Astrocyte (in vitro differentiated cells and primary cell): ENCODE measurements around the gene INO80B. TPM values are rescaled to one million over a fixed set of nuclear protein-coding genes. Genes with fewer than 3 reads are reported as not detected.
A peak's percentile ranks its signal among the peaks of the same experiment; 100 is the strongest.

Source experiments
- DNase-seq: peaks from one replicate; pipeline ENCODE4 v3.0.0-alpha.2; 2010; ENCODE audit warnings: low read depth
- FAIRE-seq: peaks from 2 replicates; lab custom pipeline; 2011; peaks lifted over from hg19 to GRCh38; lab: Jason Lieb, UNC
- H2AFZ ChIP-seq: 2 replicates; pipeline ENCODE4 v1.6.0; 2012; ENCODE audit warnings: low read depth, low read length, inconsistent platforms
- H3K27ac ChIP-seq: 2 replicates; pipeline ENCODE4 v1.5.1; 2011; ENCODE audit warnings: low read depth, low read length, inconsistent platforms
- H3K27me3 ChIP-seq: 2 replicates; pipeline ENCODE4 v1.6.0; 2011; ENCODE audit warnings: low read length, inconsistent platforms; ENCODE audit not compliant: insufficient read depth
- H3K36me3 ChIP-seq: 2 replicates; pipeline ENCODE4 v1.5.1; 2011; ENCODE audit warnings: low read length, inconsistent platforms; ENCODE audit not compliant: insufficient read depth
- H3K4me1 ChIP-seq: 2 replicates; pipeline ENCODE4 v1.5.1; 2011; ENCODE audit warnings: low read length, inconsistent platforms; ENCODE audit not compliant: insufficient read depth
- H3K4me2 ChIP-seq: 2 replicates; pipeline ENCODE4 v1.6.0; 2012; ENCODE audit warnings: low read length, inconsistent platforms
- H3K4me3 ChIP-seq: 2 replicates; pipeline ENCODE4 v1.5.1; 2011; ENCODE audit warnings: low read depth, mild to moderate bottlenecking, low read length, inconsistent platforms; ENCODE audit not compliant: insufficient read depth
- H3K79me2 ChIP-seq: 2 replicates; pipeline ENCODE4 v1.6.0; 2012; ENCODE audit warnings: mild to moderate bottlenecking, low read length, inconsistent platforms; ENCODE audit not compliant: insufficient read depth
- H3K9ac ChIP-seq: 2 replicates; pipeline ENCODE4 v1.6.0; 2012; ENCODE audit warnings: mild to moderate bottlenecking, low read length, inconsistent platforms
- H3K9me3 ChIP-seq: 2 replicates; pipeline ENCODE4 v1.5.1; 2012; ENCODE audit warnings: low read depth, mild to moderate bottlenecking, low read length, inconsistent platforms; ENCODE audit not compliant: insufficient read depth
- H4K20me1 ChIP-seq: 2 replicates; pipeline ENCODE4 v1.6.0; 2012; ENCODE audit warnings: low read length, inconsistent platforms; ENCODE audit not compliant: insufficient read depth
- H3K27ac Mint-ChIP-seq: one replicate; pipeline ENCODE4 v1.8.0; 2021; ENCODE audit warnings: mild to moderate bottlenecking, mixed read lengths; ENCODE audit not compliant: unreplicated experiment
- H3K27me3 Mint-ChIP-seq: one replicate; pipeline ENCODE4 v1.8.0; 2021; ENCODE audit warnings: low read depth, mixed read lengths; ENCODE audit not compliant: unreplicated experiment
- H3K36me3 Mint-ChIP-seq: one replicate; pipeline ENCODE4 v1.8.0; 2021; ENCODE audit warnings: low read depth, mixed read lengths; ENCODE audit not compliant: unreplicated experiment
- H3K4me1 Mint-ChIP-seq: one replicate; pipeline ENCODE4 v1.8.0; 2021; ENCODE audit warnings: low read depth, mixed read lengths; ENCODE audit not compliant: unreplicated experiment
- H3K4me3 Mint-ChIP-seq: one replicate; pipeline ENCODE4 v1.8.0; 2021; ENCODE audit warnings: mild to moderate bottlenecking, moderate library complexity, mixed read lengths; ENCODE audit not compliant: unreplicated experiment
- H3K9me3 Mint-ChIP-seq: one replicate; pipeline ENCODE4 v1.8.0; 2021; ENCODE audit warnings: mild to moderate bottlenecking, mixed read lengths; ENCODE audit not compliant: unreplicated experiment
- CTCF ChIP-seq: IDR thresholded peaks from 2 replicates; pipeline ENCODE4 v1.5.1; 2011; ENCODE audit warnings: low read depth, mild to moderate bottlenecking, inconsistent platforms, low read length, moderate library complexity; ENCODE audit not compliant: insufficient read depth
- EZH2 ChIP-seq: IDR thresholded peaks from 2 replicates; pipeline ENCODE4 v1.6.1; 2012; ENCODE audit warnings: mild to moderate bottlenecking, low read length, inconsistent platforms; ENCODE audit not compliant: insufficient read depth
- total RNA-seq: library from RNA; stranded (reverse); gene quantifications from 2 replicates; pipeline ENCODE4 v1.2.1, GENCODE V29; 2021

Gene INO80B
- total RNA-seq, 1 donor from 2014 or later, result 19.2 TPM

GRCh38 chr2:74413001-74413698 lies 41.7 kb upstream of the INO80B start:
- Mint-ChIP-seq H3K27me3 (peaks cover 26% of the 10 kb centered on the region), H3K4me1 (peaks cover 3% of the 10 kb centered on the region), H3K36me3 (no peaks in the 10 kb centered on the region), H3K9me3 (peaks cover 2% of the 10 kb centered on the region), H3K27ac (no peak overlapping the region), H3K4me3 (no peak overlapping the region)
- Histone ChIP-seq H3K4me2 (no peak overlapping the region), H4K20me1 (no peaks in the 10 kb centered on the region), H3K36me3 (no peaks in the 10 kb centered on the region), H3K4me1 (peaks cover 14% of the 10 kb centered on the region), H3K27ac (no peak overlapping the region), H3K27me3 (peaks cover 8% of the 10 kb centered on the region), H3K9me3 (no peaks in the 10 kb centered on the region), H3K79me2 (no peaks in the 10 kb centered on the region), H3K4me3 (no peak overlapping the region), H3K9ac (no peak overlapping the region), H2AFZ (no peak overlapping the region)
- FAIRE-seq (no peak), DNase-seq (no peak)
- TF ChIP-seq CTCF (no peak), EZH2 (no peak)

DNA sequence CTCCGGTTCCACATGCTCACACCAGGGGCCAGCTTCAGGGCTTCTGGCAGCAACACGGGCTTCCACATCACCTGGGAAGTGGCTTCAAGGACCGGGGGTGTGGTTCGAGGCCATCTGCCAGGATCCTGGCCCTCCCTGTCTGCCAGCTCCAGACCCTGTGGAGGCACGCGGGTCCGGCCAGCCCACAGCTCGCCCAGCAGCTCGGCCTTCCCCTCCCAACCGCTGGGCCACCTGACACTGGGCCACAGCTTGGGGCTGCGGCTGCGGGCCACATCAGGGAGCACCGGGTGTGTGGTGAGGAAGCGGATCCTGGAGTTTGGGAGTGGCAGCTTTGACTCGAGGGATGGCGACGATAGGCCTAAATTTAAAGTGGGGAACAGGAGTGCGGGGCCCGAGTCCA lies 40.4 kb upstream of the INO80B start:
- DNase-seq (no peak), FAIRE-seq (no peak)
- H3K9me3 ChIP-seq, result no peaks in the 10 kb centered on the region
- peaks cover 8% of the 10 kb centered on the region for H3K27me3 ChIP-seq
- H3K27ac ChIP-seq, result no peak overlapping the region
- no peaks in the 10 kb centered on the region for H3K36me3 ChIP-seq
- peak overlapping the region; percentile 38 for H3K4me3 ChIP-seq
- H3K4me1 ChIP-seq, result peaks cover 14% of the 10 kb centered on the region
- peak overlapping the region; percentile 87 for H2AFZ ChIP-seq
- peak overlapping the region; percentile 78 for H3K4me2 ChIP-seq
- no peak overlapping the region for H3K9ac ChIP-seq
- TF ChIP-seq CTCF, result no peak
- no peak for TF ChIP-seq EZH2
- Mint-ChIP-seq H3K4me1 (peaks cover 3% of the 10 kb centered on the region), H3K36me3 (no peaks in the 10 kb centered on the region), H3K9me3 (no peaks in the 10 kb centered on the region), H3K27ac (no peak overlapping the region), H3K27me3 (peaks cover 25% of the 10 kb centered on the region), H3K4me3 (no peak overlapping the region)
- no peaks in the 10 kb centered on the region for H3K79me2 ChIP-seq
- H4K20me1 ChIP-seq, result no peaks in the 10 kb centered on the region
